K562 (cell line): ENCODE data around the gene UBL3. TPM values are rescaled to one million over a fixed set of nuclear protein-coding genes. Genes with fewer than 3 reads are reported as not detected.

ENCODE experiments used
- ATAC-seq: fragments of 200-7000 bp; cut with Tn5 transposase; 3 replicates; pipeline ENCODE4 v1.9.1; 2020; ENCODE audit warnings: moderate library complexity
- BruUV-seq: library from RNA; stranded (reverse); fragments of 400-500 nt; replicated peaks from 2 replicates; lab custom pipeline; 2021; lab: Mats Ljungman, UMichigan
- CTCF ChIA-PET: fragments of 300-600 bp; formaldehyde crosslinking; extraction: SDS; loops from one replicate; lab custom pipeline; 2021; ENCODE audit warnings: low intra/inter-chr PET ratio; lab: Yijun Ruan, JAX
- POLR2A ChIA-PET: fragments of 300-600, 350-650 bp; sonication (Branson Sonifier 250); formaldehyde crosslinking; extraction: SDS; loops from one replicate; lab custom pipeline; 2021; ENCODE audit warnings: antibody characterized with exemption, inconsistent platforms; lab: Yijun Ruan, JAX
- DNase-seq, 4 experiments: peaks; one replicate each; pipeline versions ENCODE4 v3.0.0 to v3.0.0-alpha.2; 2011 to 2018; ENCODE audit warnings: low spot score in 3 of 4, mixed read lengths in 3 of 4; ENCODE audit errors: extremely low read depth in 1 of 4
- FAIRE-seq: peaks from 2 replicates; lab custom pipeline; 2011; peaks lifted over from hg19 to GRCh38; lab: Jason Lieb, UNC
- H2AFZ ChIP-seq: 2 replicates; pipeline ENCODE4 v1.6.0; 2011; ENCODE audit warnings: low read depth, low read length, control low read depth, inconsistent platforms
- H3K27ac ChIP-seq: fragments of 200-600 bp; 3 replicates; pipeline ENCODE4 v1.8.0; 2011; ENCODE audit warnings: low read depth, mild to moderate bottlenecking, control low read depth, inconsistent platforms, low read length, moderate library complexity, mixed read lengths; ENCODE audit errors: extremely low read depth
- H3K27me3 ChIP-seq, 2 experiments: fragments of 300-600 bp in 1 of 2; 2 replicates in 1 of 2; 3 replicates in 1 of 2; pipeline versions ENCODE4 v1.6.0 to v1.8.0; 2011; ENCODE audit warnings: inconsistent platforms in 2 of 2, low read length in 2 of 2, mild to moderate bottlenecking in 1 of 2, mixed read lengths in 1 of 2, moderate library complexity in 1 of 2; ENCODE audit not compliant: control insufficient read depth in 2 of 2, insufficient read depth in 2 of 2
- H3K36me3 ChIP-seq: fragments of 300-600 bp; 3 replicates; pipeline ENCODE4 v1.8.0; 2011; ENCODE audit warnings: mild to moderate bottlenecking, low read length, inconsistent platforms; ENCODE audit not compliant: control insufficient read depth, insufficient read depth
- H3K4me1 ChIP-seq, 2 experiments: fragments of 200-600 bp in 1 of 2; replicated peaks in 1 of 2; 2 replicates in 1 of 2; 3 replicates in 1 of 2; pipeline versions ENCODE4 v1.5.1 to v1.8.0; 2011; ENCODE audit warnings: inconsistent platforms in 2 of 2, low read length in 2 of 2, mild to moderate bottlenecking in 1 of 2, mixed read lengths in 1 of 2, moderate library complexity in 1 of 2; ENCODE audit not compliant: control insufficient read depth in 2 of 2, insufficient read depth in 2 of 2
- H3K4me2 ChIP-seq: 2 replicates; pipeline ENCODE4 v1.6.1; 2011; ENCODE audit warnings: low read length, control low read depth, inconsistent platforms, mixed read lengths; ENCODE audit not compliant: insufficient read depth
- H3K4me3 ChIP-seq: fragments of 200-600 bp; sonication (generic), shearing (Covaris generic); 2 replicates; pipeline ENCODE4 v1.5.1; 2016; ENCODE audit warnings: control low read depth, inconsistent platforms
- H3K79me2 ChIP-seq: fragments of 200-600 bp; 3 replicates; pipeline ENCODE4 v1.8.0; 2011; ENCODE audit warnings: low read length, inconsistent platforms; ENCODE audit not compliant: control insufficient read depth, insufficient read depth
- H3K9ac ChIP-seq, 2 experiments: 2 replicates each; pipeline versions ENCODE4 v1.6.0 to v1.6.1; 2011; ENCODE audit warnings: low read depth in 2 of 2, low read length in 2 of 2, control low read depth in 1 of 2, inconsistent platforms in 1 of 2, mild to moderate bottlenecking in 1 of 2, mixed read lengths in 1 of 2; ENCODE audit not compliant: insufficient read depth in 1 of 2
- H3K9me1 ChIP-seq: one replicate; pipeline ENCODE4 v1.6.0; 2011; ENCODE audit warnings: inconsistent platforms, mild to moderate bottlenecking, low read length, moderate library complexity; ENCODE audit not compliant: control insufficient read depth, insufficient read depth
- H3K9me3 ChIP-seq: replicated peaks from 2 replicates; pipeline ENCODE4 v1.5.1; 2011; ENCODE audit warnings: low read depth, low read length, inconsistent platforms; ENCODE audit not compliant: control insufficient read depth, insufficient read depth
- H4K20me1 ChIP-seq: replicated peaks from 2 replicates; pipeline ENCODE4 v1.6.1; 2011; ENCODE audit warnings: low read length, inconsistent platforms, mixed read lengths; ENCODE audit not compliant: control insufficient read depth, insufficient read depth
- ARID1B ChIP-seq: fragments of 450-650 bp; IDR thresholded peaks from 2 replicates; pipeline ENCODE4 v1.6.1; 2016; ENCODE audit warnings: antibody characterized with exemption, mild to moderate bottlenecking, inconsistent platforms
- EP400 ChIP-seq: fragments of 450-650 bp; IDR thresholded peaks from 2 replicates; pipeline ENCODE4 v1.6.1; 2017; ENCODE audit warnings: antibody characterized with exemption, mild to moderate bottlenecking, moderate library complexity
- HNRNPL ChIP-seq: fragments of 200-400 bp; formaldehyde crosslinking; IDR thresholded peaks from 2 replicates; pipeline ENCODE4 v1.6.1; 2017; ENCODE audit warnings: low read depth, mild to moderate bottlenecking, low read length
- KLF16 ChIP-seq: IDR thresholded peaks from 2 replicates; pipeline ENCODE4 v1.6.1; 2016; ENCODE audit warnings: antibody characterized with exemption
- MTF1 ChIP-seq: fragments of 250-450 bp; sonication (Bioruptor Pico); IDR thresholded peaks from 2 replicates; pipeline ENCODE4 v1.9.0; 2021; ENCODE audit warnings: moderate library complexity, mild to moderate bottlenecking, inconsistent platforms, borderline replicate concordance
- NCOA2 ChIP-seq, 2 experiments: fragments of 450-650 bp; IDR thresholded peaks; 2 replicates each; pipeline ENCODE4 v1.6.1; 2018; ENCODE audit warnings: mild to moderate bottlenecking in 2 of 2, moderate library complexity in 1 of 2; ENCODE audit not compliant: partially characterized antibody in 2 of 2
- NFYB ChIP-seq: IDR thresholded peaks from 2 replicates; pipeline ENCODE4 v1.6.1; 2011; ENCODE audit warnings: mild to moderate bottlenecking, moderate library complexity; ENCODE audit not compliant: insufficient read length; ENCODE audit errors: extremely low read depth
- SMAD3 ChIP-seq: fragments of 450-650 bp; formaldehyde crosslinking; conservative IDR thresholded peaks from 2 replicates; pipeline ENCODE4 v1.4.0; 2020; ENCODE audit warnings: mild to moderate bottlenecking
- TAF7 ChIP-seq: fragments of 450-650 bp; IDR thresholded peaks from 2 replicates; pipeline ENCODE4 v1.6.1; 2016; ENCODE audit warnings: missing genetic modification characterization, missing compliant biosample characterization
- ZEB2 ChIP-seq: fragments of 450-650 bp; IDR thresholded peaks from 2 replicates; pipeline ENCODE4 v1.6.1; 2016
- ZNF717 ChIP-seq: fragments of 250-450 bp; sonication (Bioruptor Pico); IDR thresholded peaks from 2 replicates; pipeline ENCODE4 v1.5.0; 2021
- ZZZ3 ChIP-seq: fragments of 450-650 bp; IDR thresholded peaks from 2 replicates; pipeline ENCODE4 v1.6.1; 2016; ENCODE audit warnings: antibody characterized with exemption, mild to moderate bottlenecking, moderate library complexity
- WGBS: fragments of 100-300 bp; shearing (Covaris generic); methylation state at CpG from one replicate; pipeline ENCODE4 v1.1.6; 2016; ENCODE audit warnings: low coverage, mixed read lengths; ENCODE audit not compliant: insufficient coverage; ENCODE audit errors: missing lambda C conversion rate; 5-methylcytosine and 5-hydroxymethylcytosine counted together
- in situ Hi-C: fragments of 300-500 bp; cut with MboI; formaldehyde crosslinking; loops from 4 replicates; pipeline ENCODE4 v1.15.0; 2018; ENCODE audit warnings: inconsistent platforms, mixed read lengths
- intact Hi-C: fragments of 100-400 bp; cut with micrococcal nuclease; formaldehyde crosslinking; loops from 2 replicates; pipeline ENCODE4 v1.14.2; 2022
- polyA plus RNA-seq, 8 experiments: library from polyadenylated mRNA; depleted of rRNA in 4 of 8; stranded (reverse) in 5 of 8; unstranded in 3 of 8; fragments of >200 nt; fragmentation: Nextera tagmentation in 2 of 8; fragmentation: Illumina TruSeq in 1 of 8; extraction: Ambion mirVana in 2 of 8; extraction: Trizol in 1 of 8; gene quantifications; 2 replicates each; pipeline versions ENCODE4 v1.2.1 to v1.2.3, GENCODE V29; 2011 to 2014; ENCODE audit warnings: inconsistent platforms in 1 of 8, missing spikeins in 1 of 8
- total RNA-seq, 7 experiments: library from RNA; depleted of rRNA in 6 of 7; stranded (reverse); fragments of >200 nt in 6 of 7; fragmentation: Illumina TruSeq in 2 of 7; extraction: Trizol in 2 of 7; gene quantifications; 2 replicates each; pipeline versions ENCODE4 v1.2.1 to v1.2.3, GENCODE V29; 2011 to 2021; ENCODE audit warnings: low replicate concordance in 1 of 7
- TF ChIP-seq, protein P1 (sequence below): fragments of 250-450 bp; sonication (Bioruptor Pico); IDR thresholded peaks from 2 replicates; pipeline ENCODE4 v1.9.0; 2021; ENCODE audit warnings: mild to moderate bottlenecking, inconsistent platforms
- TF ChIP-seq, protein P2 (sequence below): sonication (generic); formaldehyde crosslinking; IDR thresholded peaks from 2 replicates; pipeline ENCODE4 v1.9.0; 2022; ENCODE audit warnings: mild to moderate bottlenecking, missing genetic modification reagents
- TF ChIP-seq, protein P3 (sequence below): fragments of 250-450 bp; sonication (Bioruptor Pico); IDR thresholded peaks from 2 replicates; pipeline ENCODE4 v1.8.0; 2021; ENCODE audit warnings: moderate library complexity, mild to moderate bottlenecking, inconsistent platforms

The UBL3 gene
- total and polyA plus RNA-seq, 9 of the 15 experiments (the other 6 are each of a cell fraction or from before 2014, with no cell fraction given) = 0.64 to 2.4 (median 1.8) TPM

DNA sequence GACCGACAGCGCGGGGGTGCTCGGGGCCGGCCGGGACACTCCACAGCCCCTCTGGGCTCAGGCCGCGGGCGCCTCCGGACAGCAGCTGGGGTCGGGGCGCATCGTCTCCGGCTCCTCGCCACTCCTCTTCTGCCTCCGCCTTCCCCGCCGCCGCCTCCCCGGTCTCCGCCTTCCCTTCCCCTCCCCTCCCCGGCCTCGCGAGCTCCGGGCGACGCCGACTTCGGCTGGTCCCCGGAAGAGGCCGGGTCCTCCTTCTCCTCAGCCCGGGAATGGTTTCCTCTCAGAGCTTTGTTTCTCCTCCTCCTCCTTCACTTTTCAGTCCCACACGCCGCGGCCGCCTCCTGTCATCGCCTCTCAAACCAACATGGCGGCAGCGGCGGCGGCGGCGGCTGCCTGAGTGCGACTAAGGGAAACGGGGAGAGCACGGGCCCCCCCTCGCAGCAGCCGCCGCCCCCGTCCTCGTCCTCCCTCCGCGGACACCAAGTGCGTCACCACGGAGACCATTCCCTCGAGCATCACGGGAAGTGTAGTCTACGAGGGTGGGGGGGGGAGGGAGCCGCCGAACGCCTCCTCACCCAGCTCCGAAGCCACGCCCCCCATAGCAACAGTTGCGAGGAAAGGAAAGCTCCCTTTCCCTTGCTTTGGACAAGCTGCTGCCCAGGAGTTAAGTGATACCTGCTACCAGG lies at the start of gene UBL3 (continued):
- TF ChIP-seq KLF16 (no peak), NFYB (no peak)
- TF ChIP-seq, protein P1, sequence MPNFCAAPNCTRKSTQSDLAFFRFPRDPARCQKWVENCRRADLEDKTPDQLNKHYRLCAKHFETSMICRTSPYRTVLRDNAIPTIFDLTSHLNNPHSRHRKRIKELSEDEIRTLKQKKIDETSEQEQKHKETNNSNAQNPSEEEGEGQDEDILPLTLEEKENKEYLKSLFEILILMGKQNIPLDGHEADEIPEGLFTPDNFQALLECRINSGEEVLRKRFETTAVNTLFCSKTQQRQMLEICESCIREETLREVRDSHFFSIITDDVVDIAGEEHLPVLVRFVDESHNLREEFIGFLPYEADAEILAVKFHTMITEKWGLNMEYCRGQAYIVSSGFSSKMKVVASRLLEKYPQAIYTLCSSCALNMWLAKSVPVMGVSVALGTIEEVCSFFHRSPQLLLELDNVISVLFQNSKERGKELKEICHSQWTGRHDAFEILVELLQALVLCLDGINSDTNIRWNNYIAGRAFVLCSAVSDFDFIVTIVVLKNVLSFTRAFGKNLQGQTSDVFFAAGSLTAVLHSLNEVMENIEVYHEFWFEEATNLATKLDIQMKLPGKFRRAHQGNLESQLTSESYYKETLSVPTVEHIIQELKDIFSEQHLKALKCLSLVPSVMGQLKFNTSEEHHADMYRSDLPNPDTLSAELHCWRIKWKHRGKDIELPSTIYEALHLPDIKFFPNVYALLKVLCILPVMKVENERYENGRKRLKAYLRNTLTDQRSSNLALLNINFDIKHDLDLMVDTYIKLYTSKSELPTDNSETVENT (CRISPR knock-in tag) = no peak
- TF ChIP-seq, protein P2, sequence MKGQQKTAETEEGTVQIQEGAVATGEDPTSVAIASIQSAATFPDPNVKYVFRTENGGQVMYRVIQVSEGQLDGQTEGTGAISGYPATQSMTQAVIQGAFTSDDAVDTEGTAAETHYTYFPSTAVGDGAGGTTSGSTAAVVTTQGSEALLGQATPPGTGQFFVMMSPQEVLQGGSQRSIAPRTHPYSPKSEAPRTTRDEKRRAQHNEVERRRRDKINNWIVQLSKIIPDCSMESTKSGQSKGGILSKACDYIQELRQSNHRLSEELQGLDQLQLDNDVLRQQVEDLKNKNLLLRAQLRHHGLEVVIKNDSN (CRISPR knock-in tag) = no peak

DNA sequence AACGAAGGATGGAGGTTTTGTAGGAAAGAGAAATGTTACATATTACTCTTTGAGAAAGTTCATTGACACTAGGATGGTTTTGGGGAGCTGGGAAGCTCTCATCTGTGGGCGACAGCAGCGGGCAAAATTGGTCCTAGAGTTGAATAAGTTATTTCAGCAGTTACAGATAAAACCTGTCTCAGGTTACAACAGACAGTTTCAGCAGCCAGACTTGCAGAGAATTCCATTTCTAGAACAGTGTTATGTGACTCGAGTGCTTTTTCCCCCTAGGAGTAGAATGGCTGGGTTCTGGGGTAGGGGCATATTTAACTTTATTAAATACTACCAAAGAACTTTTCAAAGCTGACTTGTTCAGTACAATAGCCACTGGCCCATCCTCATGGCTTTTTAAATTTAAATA lies 46.7 kb upstream of the UBL3 start:
- TF ChIP-seq, protein P3, sequence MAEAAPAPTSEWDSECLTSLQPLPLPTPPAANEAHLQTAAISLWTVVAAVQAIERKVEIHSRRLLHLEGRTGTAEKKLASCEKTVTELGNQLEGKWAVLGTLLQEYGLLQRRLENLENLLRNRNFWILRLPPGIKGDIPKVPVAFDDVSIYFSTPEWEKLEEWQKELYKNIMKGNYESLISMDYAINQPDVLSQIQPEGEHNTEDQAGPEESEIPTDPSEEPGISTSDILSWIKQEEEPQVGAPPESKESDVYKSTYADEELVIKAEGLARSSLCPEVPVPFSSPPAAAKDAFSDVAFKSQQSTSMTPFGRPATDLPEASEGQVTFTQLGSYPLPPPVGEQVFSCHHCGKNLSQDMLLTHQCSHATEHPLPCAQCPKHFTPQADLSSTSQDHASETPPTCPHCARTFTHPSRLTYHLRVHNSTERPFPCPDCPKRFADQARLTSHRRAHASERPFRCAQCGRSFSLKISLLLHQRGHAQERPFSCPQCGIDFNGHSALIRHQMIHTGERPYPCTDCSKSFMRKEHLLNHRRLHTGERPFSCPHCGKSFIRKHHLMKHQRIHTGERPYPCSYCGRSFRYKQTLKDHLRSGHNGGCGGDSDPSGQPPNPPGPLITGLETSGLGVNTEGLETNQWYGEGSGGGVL (CRISPR knock-in tag) = no peak
- TF ChIP-seq ZZZ3 = no peak
- TF ChIP-seq HNRNPL = no peak
- no peak for TF ChIP-seq MTF1
- no peak for TF ChIP-seq TAF7
- no peak for TF ChIP-seq ZEB2
- no peak for TF ChIP-seq SMAD3 (CRISPR knock-in tag)
- no peak for TF ChIP-seq EP400
- TF ChIP-seq NCOA2 (IDR thresholded peaks at IDR 0.05; ENCODE audit: partially characterized antibody in 2 of 2) = no peak
- no peak for TF ChIP-seq ARID1B
- no peak for TF ChIP-seq ZNF717 (CRISPR knock-in tag)
- TF ChIP-seq, all 486 proteins: peak for 0
- Histone ChIP-seq H3K79me2 (no peaks in the 10 kb centered on the region), H3K27ac (no peak overlapping the region), H3K9ac (no peak overlapping the region), H3K9me1 (no peaks in the 10 kb centered on the region), H3K4me1 (no peaks in the 10 kb centered on the region), H4K20me1 (no peaks in the 10 kb centered on the region), H2AFZ (no peak overlapping the region), H3K9me3 (no peaks in the 10 kb centered on the region), H3K36me3 (no peaks in the 10 kb centered on the region), H3K27me3 (no peaks in the 10 kb centered on the region; a peak in 1 of 5 replicates), H3K4me3 (no peak overlapping the region), H3K4me2 (no peak overlapping the region)
- 3% methylated on average over 4 of the region's 4 CpGs for WGBS
- in situ Hi-C loops (no loop called here), intact Hi-C loops (no loop called here)
- FAIRE-seq = no peak
- DNase-seq = no peak
- no TSS peak for BruUV-seq
- ChIA-PET POLR2A (no interaction called here), CTCF (no interaction called here)
- no peak for ATAC-seq
